ENCODE measurements around the gene P3H1. TPM values are rescaled to one million over a fixed set of nuclear protein-coding genes. Genes with fewer than 3 reads are reported as not detected.
"Not testable (repeated sequence)": the region's sequence is repeated elsewhere in the genome, so short reads cannot be mapped to it uniquely, and the experiment has no call there.

The P3H1 gene
- total RNA-seq (2014; rRNA removed; shearing (Covaris generic); ENCODE audit: low replicate concordance) = 32.4 and 37.3 TPM in 2 replicates

- peaks cover 10% of the 10 kb centered on the region for H3K36me3 ChIP-seq
- peak within 1 kb of the TSS; percentile 87 for H3K4me3 ChIP-seq
- no peaks in the 10 kb centered on the region for H3K9me3 ChIP-seq
- peak; percentile 99 for DNase-seq
- no peaks in the 10 kb centered on the region for H3K27me3 ChIP-seq
Observed at GRCh38 chr1:42766741-42767509, at the start of gene P3H1, which contains the start of gene C1orf50. TSS of gene P3H1 (minus strand) at chr1:42767028. CDS start at chr1:42766971, 57 bp downstream. TSS of gene C1orf50 (plus strand) at chr1:42767249. CDS start at chr1:42767312, 63 bp downstream.

DNA sequence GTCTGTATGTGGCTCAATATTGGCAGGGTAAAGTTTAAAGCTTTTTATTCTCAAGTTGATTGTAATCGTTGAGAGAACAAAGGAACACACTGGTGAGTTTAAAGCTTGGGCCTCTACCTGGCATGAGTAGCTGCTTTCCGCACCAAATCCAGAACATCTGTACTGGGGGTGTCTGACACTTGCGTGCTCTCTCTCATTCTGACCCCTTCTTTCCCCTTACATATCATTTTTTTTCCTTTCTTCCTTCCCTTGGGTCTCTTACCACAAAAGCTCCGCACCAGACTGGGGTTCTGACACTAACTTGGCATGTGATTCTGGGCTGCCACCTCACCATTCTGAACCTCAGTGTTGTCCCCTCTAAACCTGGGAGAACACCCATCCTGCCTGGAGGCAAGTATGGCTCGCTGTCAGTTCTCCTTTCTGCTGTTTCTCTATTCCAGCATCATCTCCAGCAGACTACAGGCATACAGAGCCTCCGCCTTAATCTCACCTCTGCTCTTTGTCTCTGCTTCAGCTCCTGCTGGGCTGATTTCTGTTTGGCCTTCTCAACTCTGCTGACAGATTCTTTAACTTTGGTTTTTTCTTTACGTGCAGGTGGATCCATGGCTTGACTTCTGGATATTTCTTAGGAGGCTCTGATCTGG lies 49.2 kb upstream of the P3H1 start:
- no peaks in the 10 kb centered on the region for H3K27me3 ChIP-seq
- H3K9me3 ChIP-seq = no peaks in the 10 kb centered on the region
- no peak for DNase-seq
- peak overlapping the region; percentile 71 for H3K4me3 ChIP-seq
- peaks cover 3% of the 10 kb centered on the region for H3K36me3 ChIP-seq

DNA sequence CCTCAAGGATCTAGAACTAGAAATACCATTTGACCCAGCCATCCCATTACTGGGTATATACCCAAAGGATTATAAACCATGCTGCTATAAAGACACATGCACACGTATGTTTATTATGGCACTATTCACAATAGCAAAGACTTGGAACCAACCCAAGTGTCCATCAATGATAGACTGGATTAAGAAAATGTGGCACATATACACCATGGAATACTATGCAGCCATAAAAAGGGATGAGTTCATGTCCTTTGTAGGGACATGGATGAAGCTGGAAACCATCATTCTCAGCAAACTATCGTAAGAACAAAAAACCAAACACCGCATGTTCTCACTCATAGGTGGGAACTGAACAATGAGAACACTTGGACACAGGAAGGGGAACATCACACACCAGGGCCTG lies 48.0 kb upstream of the P3H1 start:
- H3K4me3 ChIP-seq, H3K36me3 ChIP-seq, H3K27me3 ChIP-seq, DNase-seq, H3K9me3 ChIP-seq: not testable (repeated sequence)

GRCh38 chr1:42807056-42807668 lies 40.3 kb upstream of the P3H1 start:
- H3K4me3 ChIP-seq = no peak overlapping the region
- DNase-seq = no peak
- H3K9me3 ChIP-seq = peaks cover 5% of the 10 kb centered on the region; the same call in 1 of the 2 replicates
- H3K36me3 ChIP-seq = no peaks in the 10 kb centered on the region
- no peaks in the 10 kb centered on the region for H3K27me3 ChIP-seq

GRCh38 chr1:42806593-42806992 lies 39.8 kb upstream of the P3H1 start:
- DNase-seq = no peak
- H3K36me3 ChIP-seq = no peaks in the 10 kb centered on the region
- no peaks in the 10 kb centered on the region for H3K27me3 ChIP-seq
- H3K9me3 ChIP-seq = peaks cover 5% of the 10 kb centered on the region; the same call in 1 of the 2 replicates
- no peak overlapping the region for H3K4me3 ChIP-seq

DNA sequence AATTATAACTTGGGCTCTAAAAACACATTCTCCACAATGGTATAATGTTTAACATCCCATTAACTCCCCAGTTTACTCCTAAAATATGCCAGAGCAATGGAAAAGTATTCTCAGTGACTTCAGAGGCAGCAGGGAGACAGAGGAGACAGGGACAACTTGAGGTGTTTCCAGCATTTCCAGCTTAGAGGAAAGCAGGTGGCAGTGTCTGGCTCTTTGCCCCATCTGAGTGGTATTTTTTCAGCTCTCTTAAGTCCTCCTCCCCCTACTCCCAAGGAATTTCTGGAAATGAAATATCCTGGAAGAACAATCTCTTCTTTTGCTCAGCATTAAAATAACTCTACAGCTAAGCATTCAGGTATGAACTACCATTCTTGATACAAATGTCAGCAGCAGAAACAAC lies 39.3 kb upstream of the P3H1 start:
- no peak for DNase-seq
- no peak overlapping the region for H3K4me3 ChIP-seq
- no peaks in the 10 kb centered on the region for H3K27me3 ChIP-seq
- H3K36me3 ChIP-seq = no peaks in the 10 kb centered on the region
- H3K9me3 ChIP-seq = peaks cover 5% of the 10 kb centered on the region; the same call in 1 of the 2 replicates

- no peak overlapping the region for H3K4me3 ChIP-seq
Observed at GRCh38 chr1:42801832-42802473, 35.1 kb upstream of the P3H1 start.

GRCh38 chr1:42797979-42798378 lies 31.2 kb upstream of the P3H1 start:
- Histone ChIP-seq H3K27me3 (no peaks in the 10 kb centered on the region), H3K4me3 (no peak overlapping the region), H3K36me3 (no peaks in the 10 kb centered on the region), H3K9me3 (no peaks in the 10 kb centered on the region)
- DNase-seq = no peak

More at GRCh38 chr1:42801832-42802473, 35.1 kb upstream of the P3H1 start:
- H3K27me3 ChIP-seq = no peaks in the 10 kb centered on the region
- peaks cover 5% of the 10 kb centered on the region; the same call in 1 of the 2 replicates for H3K9me3 ChIP-seq
- H3K36me3 ChIP-seq = no peaks in the 10 kb centered on the region
- DNase-seq = no peak

GRCh38 chr1:42797414-42797813 lies 30.6 kb upstream of the P3H1 start:
- Histone ChIP-seq H3K9me3 (no peaks in the 10 kb centered on the region), H3K4me3 (no peak overlapping the region), H3K36me3 (no peaks in the 10 kb centered on the region), H3K27me3 (no peaks in the 10 kb centered on the region)
- DNase-seq = no peak

- Histone ChIP-seq H3K4me3 (no peak overlapping the region), H3K9me3 (no peaks in the 10 kb centered on the region), H3K27me3 (no peaks in the 10 kb centered on the region), H3K36me3 (no peaks in the 10 kb centered on the region)
- DNase-seq = no peak
Observed at GRCh38 chr1:42793824-42794223, 27.0 kb upstream of the P3H1 start.

DNA sequence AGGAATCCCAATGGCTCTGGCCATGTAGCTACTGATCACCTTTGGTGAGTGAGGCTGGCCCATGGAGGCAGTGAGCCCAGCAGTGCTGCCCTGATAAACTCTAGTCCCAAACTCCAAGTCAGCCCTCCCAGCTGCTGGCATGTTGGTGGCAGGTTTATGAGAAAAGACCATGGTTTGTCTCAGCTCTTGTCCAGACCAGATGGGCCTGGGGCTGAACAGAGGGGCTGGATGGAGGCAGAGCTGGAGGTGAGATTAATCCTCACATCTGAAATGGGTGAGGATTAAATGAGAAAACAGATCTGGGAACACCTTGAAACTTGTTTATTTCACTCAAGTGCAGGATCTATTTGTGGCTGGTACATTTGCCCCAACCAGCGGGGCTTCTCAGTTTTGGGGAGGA lies 21.2 kb upstream of the P3H1 start:
- H3K27me3 ChIP-seq = no peaks in the 10 kb centered on the region
- H3K4me3 ChIP-seq = no peak overlapping the region
- no peaks in the 10 kb centered on the region for H3K36me3 ChIP-seq
- DNase-seq = no peak
- no peaks in the 10 kb centered on the region for H3K9me3 ChIP-seq

DNA sequence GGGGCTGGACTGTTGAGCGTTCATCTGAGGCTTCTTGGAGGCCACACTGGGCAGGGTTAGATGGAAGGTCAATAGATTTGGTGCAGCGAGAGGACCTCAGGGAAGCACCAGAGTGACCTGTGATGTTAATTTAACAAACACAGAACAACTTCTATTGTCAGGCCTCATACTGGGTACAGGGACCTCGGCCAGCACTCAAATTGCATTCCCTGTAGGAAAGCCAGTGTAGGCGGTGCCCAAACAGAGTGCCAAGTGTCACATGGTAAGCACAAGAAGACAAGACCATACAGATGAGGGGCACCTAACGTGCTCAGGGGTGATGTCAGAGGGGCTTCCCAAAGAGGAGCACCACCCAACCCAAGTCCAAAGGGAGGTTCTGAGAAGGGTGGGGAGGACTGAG lies 19.3 kb upstream of the P3H1 start:
- Histone ChIP-seq H3K27me3 (no peaks in the 10 kb centered on the region), H3K36me3 (peaks cover 3% of the 10 kb centered on the region; the same call in 1 of the 2 replicates), H3K4me3 (no peak overlapping the region), H3K9me3 (no peaks in the 10 kb centered on the region)
- no peak for DNase-seq

DNA sequence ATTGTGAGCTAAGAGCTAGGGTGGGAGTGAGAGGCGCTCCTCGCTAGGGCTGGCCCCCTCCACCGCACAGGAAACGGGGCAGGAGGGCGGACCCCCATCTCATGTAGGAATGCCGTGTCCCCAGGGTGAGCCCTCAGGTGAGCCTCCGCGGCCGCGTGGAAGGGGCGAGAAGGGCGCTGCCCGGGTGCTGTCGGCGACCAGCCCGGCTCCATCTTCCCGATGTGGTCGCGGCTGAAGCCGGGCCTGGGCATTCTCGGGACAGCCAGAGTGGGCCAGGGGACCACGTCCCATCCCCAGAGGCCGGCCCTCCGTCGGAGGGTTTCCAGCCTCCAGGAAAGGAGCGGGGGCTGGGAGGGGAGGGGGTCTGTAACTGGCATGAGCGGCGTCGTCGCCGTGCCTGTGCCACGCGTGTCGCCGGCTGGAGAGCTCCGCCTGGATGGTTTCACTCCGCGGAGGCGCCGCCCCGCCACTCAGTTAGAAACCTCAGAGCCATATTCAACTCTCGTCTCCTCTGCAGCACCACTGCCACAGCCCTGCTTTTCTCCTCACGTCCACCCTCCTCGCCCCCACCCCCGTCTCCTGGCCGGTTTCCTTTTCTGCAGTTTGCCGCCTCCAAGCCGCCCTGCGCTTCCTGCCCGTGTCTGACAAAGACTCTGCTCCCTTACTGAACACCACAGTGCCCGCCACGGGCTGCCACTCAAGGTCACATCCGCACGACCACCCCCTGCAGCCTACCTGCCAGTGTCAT lies 18.3 kb upstream of the P3H1 start, which contains the start of gene TMEM269:
Gene TMEM269, plus strand, starts transcription at position 46 of the 748 bp plus-strand sequence. CDS start 4,903 bp downstream, outside the sequence.
- no peak for DNase-seq
- no peak within 1 kb of the TSS for H3K4me3 ChIP-seq
- H3K9me3 ChIP-seq = no peaks in the 10 kb centered on the region
- H3K27me3 ChIP-seq = no peaks in the 10 kb centered on the region
- peaks cover 7% of the 10 kb centered on the region; the same call in 1 of the 2 replicates for H3K36me3 ChIP-seq

DNA sequence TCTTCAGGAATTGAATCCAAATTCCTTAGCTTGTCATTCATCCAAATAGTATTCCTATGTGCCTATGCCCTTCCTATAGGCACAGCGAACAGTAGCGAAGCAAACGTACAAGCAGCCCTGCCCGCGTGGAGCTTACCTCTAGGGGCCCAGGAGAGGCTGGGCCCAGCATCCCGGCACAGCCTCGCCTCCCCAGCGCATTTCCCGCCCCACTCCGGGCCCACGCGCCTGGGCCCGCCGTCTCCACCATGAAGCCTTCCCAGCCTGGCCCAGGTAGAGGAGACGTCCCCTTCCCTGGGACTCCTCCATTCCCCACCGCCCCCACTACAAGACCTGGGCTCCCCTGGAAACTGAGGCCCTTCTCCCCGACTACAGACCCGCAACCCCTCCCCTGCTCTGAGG lies 17.7 kb upstream of the P3H1 start:
- no peaks in the 10 kb centered on the region for H3K9me3 ChIP-seq
- no peak overlapping the region for H3K4me3 ChIP-seq
- no peaks in the 10 kb centered on the region for H3K27me3 ChIP-seq
- DNase-seq = no peak
- peaks cover 7% of the 10 kb centered on the region; the same call in 1 of the 2 replicates for H3K36me3 ChIP-seq

DNA sequence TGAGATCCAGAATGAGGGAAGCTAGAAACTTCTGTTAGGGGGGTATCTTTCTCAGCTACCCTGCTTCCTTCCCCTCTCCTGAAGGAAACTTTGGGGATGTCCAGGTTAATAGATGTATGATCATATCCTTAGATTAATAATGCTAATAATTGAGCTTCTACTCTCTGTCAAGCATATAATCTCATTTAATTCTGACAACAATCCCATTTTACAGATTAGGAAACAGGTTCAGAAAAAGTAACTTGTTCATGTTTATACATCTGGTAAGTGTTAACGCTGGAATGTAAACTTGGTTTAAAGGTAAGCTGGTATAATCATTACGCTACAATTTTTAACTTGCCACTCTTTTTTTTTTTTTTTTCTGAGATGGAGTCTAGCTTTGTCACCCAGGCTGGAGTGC lies 16.3 kb upstream of the P3H1 start:
- H3K27me3 ChIP-seq = no peaks in the 10 kb centered on the region
- no peak overlapping the region for H3K4me3 ChIP-seq
- DNase-seq = no peak
- peaks cover 7% of the 10 kb centered on the region; the same call in 1 of the 2 replicates for H3K36me3 ChIP-seq
- H3K9me3 ChIP-seq = no peaks in the 10 kb centered on the region

DNA sequence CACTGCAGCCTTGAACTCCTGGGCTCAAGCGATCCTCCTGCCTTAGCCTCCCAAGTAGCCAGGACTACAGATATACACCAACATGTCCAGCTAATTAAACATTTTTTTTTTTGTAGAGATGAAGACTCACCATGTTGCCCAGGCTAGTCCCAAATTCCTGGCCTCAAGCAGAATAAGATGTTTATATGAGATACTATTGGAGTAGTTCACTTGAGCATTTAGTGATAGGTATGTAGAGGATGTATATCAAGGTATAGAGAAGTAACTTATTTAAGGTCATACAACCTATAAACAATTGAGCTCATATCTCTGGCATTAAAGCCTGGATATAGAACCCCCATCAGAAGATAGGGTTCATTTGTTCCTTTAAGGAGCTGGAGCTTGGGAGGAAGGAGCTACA lies 13.3 kb upstream of the P3H1 start:
- Histone ChIP-seq H3K36me3 (peaks cover 19% of the 10 kb centered on the region), H3K27me3 (no peaks in the 10 kb centered on the region), H3K4me3 (no peak overlapping the region), H3K9me3 (no peaks in the 10 kb centered on the region)
- DNase-seq = no peak
